ENCODE results near the gene SYPL1.

SYPL1 gene

GRCh38 chr7:106083717-106084116, 28.4 kb downstream of the SYPL1 start:
- in situ Hi-C loops (cut with MboI; ENCODE audit: low pct_unique_long_range_greater_than_20kb, low sequenced_read_pairs, unreplicated experiment) = no loop called here
- no peak for DNase-seq (ENCODE audit: low spot score)
- TF ChIP-seq CTCF (IDR thresholded peaks at IDR 0.05; ENCODE audit: extremely low read depth, insufficient read depth, missing control alignments) = no peak

GRCh38 chr7:106082087-106082854, 29.8 kb downstream of the SYPL1 start:
- DNase-seq (ENCODE audit: low spot score) = no peak
- no peak for TF ChIP-seq CTCF (IDR thresholded peaks at IDR 0.05; ENCODE audit: extremely low read depth, insufficient read depth, missing control alignments)
- in situ Hi-C loops (cut with MboI; ENCODE audit: low pct_unique_long_range_greater_than_20kb, low sequenced_read_pairs, unreplicated experiment) = no loop called here

GRCh38 chr7:106080300-106080987, 31.7 kb downstream of the SYPL1 start:
- in situ Hi-C loops (cut with MboI; ENCODE audit: low pct_unique_long_range_greater_than_20kb, low sequenced_read_pairs, unreplicated experiment) = no loop called here
- no peak for TF ChIP-seq CTCF (IDR thresholded peaks at IDR 0.05; ENCODE audit: extremely low read depth, insufficient read depth, missing control alignments)
- DNase-seq (ENCODE audit: low spot score) = no peak

GRCh38 chr7:106076537-106076936, 35.6 kb downstream of the SYPL1 start:
- in situ Hi-C loops (cut with MboI; ENCODE audit: low pct_unique_long_range_greater_than_20kb, low sequenced_read_pairs, unreplicated experiment) = no loop called here
- no peak for TF ChIP-seq CTCF (IDR thresholded peaks at IDR 0.05; ENCODE audit: extremely low read depth, insufficient read depth, missing control alignments)
- no peak for DNase-seq (ENCODE audit: low spot score)

- TF ChIP-seq CTCF (IDR thresholded peaks at IDR 0.05; ENCODE audit: extremely low read depth, insufficient read depth, missing control alignments) = no peak
- in situ Hi-C loops (cut with MboI; ENCODE audit: low pct_unique_long_range_greater_than_20kb, low sequenced_read_pairs, unreplicated experiment) = no loop called here
- no peak for DNase-seq (ENCODE audit: low spot score)
Measured at GRCh38 chr7:106075937-106076336, 36.2 kb downstream of the SYPL1 start.

- DNase-seq (ENCODE audit: low spot score) = no peak
- in situ Hi-C loops (cut with MboI; ENCODE audit: low pct_unique_long_range_greater_than_20kb, low sequenced_read_pairs, unreplicated experiment) = loop anchor here (25.0 kb wide), 1 partner anchor 388 kb away; no protein-coding TSS in a partner anchor
- no peak for TF ChIP-seq CTCF (IDR thresholded peaks at IDR 0.05; ENCODE audit: extremely low read depth, insufficient read depth, missing control alignments)
Measured at GRCh38 chr7:106074257-106074656, 37.9 kb downstream of the SYPL1 start.

Data from GM13977 (cell line).